ENCODE measurements around the gene UBALD1.
"Not testable (repeated sequence)": the region's sequence is repeated elsewhere in the genome, so short reads cannot be mapped to it uniquely, and the experiment has no call there.

Gene UBALD1

DNA sequence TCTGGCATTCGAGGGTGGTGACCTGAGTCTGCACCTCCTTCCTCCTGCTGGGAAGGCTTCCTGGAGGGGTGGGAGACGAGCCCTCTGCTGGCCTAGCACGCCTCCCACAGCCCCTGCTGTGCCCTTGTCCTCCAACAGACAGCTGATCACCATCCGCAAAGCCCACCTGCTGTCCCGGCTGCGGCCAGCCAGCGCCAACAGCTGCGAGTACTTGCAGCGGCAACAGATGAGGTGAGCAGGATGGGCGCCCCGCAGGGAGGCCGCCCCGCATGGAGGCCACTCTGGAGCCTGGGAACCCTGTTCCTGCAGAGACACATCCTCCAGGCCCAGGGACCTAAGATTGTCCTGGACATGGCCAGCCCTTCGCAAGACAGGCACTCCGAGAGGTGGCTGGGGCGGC lies 21.6 kb downstream of the UBALD1 start:
- DNase-seq = no peak

GRCh38 chr16:4591706-4592470 lies 22.8 kb downstream of the UBALD1 start:
- DNase-seq = no peak

DNA sequence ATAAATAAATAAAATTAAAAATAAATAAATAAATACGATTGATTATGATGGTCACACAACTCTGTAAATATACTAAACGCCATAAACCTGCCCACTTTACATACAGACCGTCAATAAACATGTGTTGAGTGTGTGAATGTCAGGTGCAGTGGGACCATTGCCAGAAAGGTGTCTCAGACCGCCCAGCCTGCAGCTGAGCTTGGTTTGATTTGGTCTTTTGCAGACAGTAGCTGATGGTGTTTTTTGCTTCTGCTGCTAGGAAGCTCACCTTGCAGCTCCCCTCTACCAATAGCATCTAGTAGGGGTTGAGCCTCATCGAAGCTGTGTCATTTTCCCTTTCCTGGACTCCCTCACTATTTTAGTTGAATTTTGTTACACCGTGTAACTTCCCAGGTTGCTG lies 23.5 kb downstream of the UBALD1 start:
- DNase-seq = no peak

DNA sequence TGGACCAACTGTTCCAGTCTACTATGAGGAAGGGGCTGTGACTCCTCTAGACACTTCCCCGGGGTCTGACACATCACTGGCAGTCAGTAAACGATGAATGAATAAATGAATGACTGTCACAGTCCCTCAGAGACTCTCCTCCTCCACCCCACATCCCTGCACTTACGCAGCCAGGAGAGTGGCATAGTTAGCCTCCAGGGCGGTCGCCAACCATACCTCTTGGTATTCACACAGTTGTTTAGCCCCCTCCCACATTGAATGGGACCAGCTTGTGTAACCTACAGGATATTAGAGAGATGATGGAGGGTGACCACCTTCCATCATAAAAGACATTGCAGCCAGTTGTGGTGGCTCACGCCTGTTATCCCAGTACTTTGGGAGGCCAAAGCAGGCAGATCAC lies 25.7 kb downstream of the UBALD1 start:
- no peak for DNase-seq

DNA sequence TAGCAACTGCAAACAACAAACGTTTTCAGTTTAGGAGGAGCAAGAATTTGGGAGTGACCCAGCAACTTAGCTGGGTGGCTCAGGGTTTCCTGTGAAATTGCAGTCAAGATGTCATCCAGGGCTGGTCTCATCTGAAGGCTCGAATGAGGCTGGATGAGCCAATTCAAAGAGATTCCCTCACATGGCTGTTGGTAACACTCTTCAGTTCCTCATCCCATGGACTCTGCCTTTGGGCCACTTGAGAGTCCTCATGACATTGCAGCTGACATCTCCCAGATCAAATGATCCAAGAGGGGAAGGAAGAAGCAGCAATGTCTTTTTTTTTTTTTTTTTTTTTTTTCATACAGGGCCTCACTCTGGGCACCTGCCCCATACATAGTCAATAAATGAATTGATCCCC lies 26.3 kb downstream of the UBALD1 start:
- no peak for DNase-seq

- no peak for DNase-seq
Observed at GRCh38 chr16:4586291-4586690, 28.4 kb downstream of the UBALD1 start.

DNA sequence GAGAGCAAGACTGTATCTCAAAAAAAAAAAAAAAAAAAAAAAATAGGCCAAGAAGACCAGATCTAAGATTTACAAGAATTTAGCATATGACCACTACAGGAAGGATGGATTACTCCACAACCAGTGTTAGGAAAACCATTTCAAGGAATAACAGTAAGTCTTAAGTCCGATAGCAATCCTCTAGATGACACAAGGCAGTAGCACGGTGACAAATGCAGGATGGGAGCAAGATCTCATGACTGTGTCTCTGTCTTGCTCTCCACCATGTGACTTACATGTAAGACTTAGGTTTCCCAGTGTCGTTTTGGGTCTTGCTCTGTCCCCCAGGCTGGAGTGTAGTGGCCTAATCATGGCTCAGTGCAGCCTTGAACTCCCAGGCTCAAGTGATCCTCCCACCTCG lies 30.8 kb downstream of the UBALD1 start:
- no peak for DNase-seq

DNA sequence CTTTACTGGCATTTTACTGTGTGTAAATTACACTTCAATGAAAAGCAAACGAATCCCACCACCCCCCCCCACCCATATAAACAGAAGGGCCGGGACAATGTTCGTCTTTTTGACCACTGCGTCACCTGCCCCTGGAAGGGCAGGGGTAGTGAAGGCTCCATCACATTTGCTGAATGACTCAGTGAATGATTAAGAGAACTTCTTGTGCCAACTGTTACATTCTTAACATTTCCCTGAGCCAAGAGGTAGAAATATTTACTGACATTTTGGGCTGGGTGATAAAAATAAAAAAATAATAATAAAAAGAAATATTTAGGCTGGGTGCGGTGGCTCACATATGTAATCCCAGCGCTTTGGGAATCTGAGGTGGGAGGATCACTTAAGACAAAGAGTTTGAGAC lies 34.4 kb downstream of the UBALD1 start:
- no peak for DNase-seq

GRCh38 chr16:4578961-4579530 lies 35.6 kb downstream of the UBALD1 start:
- DNase-seq = no peak

GRCh38 chr16:4576008-4576407 lies 38.7 kb downstream of the UBALD1 start:
- no peak for DNase-seq

- DNase-seq = no peak
Observed at GRCh38 chr16:4574919-4575705, 39.6 kb downstream of the UBALD1 start.

DNA sequence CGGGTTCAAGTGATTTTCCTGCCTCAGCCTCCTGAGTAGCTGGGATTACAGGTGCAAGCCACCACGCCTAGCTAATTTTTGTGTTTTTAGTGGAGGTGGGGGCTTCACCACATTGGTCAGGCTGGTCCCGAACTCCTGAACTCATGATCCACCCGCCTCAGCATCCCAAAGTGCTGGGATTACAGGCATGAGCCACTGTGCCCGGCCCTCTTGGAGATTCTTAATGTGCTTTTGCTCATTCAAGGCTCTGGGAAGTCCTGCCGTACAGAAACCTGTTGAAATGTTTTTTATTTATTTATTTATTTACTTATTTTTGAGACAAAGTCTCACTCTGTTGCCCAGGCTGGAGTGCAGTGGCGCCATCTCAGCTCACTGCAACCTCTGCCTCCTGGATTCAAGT lies 40.8 kb downstream of the UBALD1 start:
- DNase-seq = not testable (repeated sequence)

- no peak for DNase-seq
Observed at GRCh38 chr16:4572715-4573114, 42.0 kb downstream of the UBALD1 start.

GRCh38 chr16:4570688-4571321 lies 43.9 kb downstream of the UBALD1 start:
- no peak for DNase-seq

- DNase-seq = no peak
Observed at GRCh38 chr16:4570086-4570485, 44.6 kb downstream of the UBALD1 start.

GRCh38 chr16:4566144-4566543 lies 48.5 kb downstream of the UBALD1 start:
- DNase-seq = no peak

DNA sequence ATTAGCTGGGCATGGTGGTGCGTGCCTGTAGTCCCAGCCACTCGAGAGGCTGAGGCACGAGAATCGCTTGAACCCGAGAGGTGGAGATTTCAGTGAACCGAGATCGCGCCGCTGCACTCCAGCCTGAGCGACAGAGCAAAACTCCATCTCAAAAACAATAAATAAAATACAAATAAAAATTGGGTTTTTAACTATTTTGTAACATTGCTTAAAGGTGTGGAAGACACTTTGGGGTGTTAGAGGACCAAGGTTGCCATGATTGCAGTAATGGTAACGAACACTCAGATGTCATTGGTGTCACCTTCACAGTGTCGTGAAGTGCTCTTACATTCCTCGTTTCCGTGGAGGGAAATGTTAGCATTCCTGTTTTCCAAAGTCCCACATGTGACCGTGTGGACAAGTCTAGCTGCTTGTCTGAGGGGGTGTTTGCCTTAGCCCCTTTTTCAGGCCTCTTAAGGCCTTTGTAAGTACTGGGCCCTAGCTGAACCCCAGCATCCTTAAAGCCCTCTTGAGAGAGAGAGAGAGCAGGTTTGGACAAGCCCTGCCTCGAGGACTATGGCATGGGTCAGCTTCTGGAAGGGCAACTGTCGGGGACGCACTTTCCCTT lies 49.9 kb downstream of the UBALD1 start:
- DNase-seq = no peak

GRCh38 chr16:4561596-4561995 lies 53.1 kb downstream of the UBALD1 start:
- no peak for DNase-seq
